ENCODE measurements around the gene TRABD2A.

DNA sequence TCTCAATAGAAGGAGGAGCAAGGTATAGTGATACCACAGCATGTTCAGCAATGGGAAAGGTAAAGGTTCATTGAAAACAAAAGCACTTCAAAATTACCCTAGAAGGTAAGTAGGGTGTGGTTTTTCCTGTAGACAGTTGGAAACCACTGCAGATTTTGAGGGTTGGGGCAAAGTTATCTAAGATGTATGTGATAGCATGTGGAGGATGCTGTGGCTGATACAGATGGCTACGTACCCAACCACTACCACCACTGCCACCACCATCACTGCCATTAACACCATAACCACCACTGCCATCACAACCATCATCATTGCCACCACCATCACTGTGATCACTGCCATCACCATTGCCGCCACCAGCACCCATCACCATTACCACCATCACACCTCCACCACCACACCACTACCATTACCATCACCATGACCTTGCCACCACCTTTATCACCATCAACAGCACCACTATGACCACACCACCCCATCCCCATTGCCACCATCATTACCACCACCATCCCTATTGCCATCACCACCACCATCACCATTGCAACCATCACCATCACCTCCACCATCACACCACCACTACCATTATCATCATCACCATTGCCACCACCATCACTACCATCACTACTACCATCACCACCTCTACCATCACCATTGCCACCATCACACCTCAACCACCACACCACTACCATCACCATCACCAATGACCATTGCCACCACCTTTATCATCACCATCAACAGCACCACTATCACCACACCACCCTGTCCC lies 28.2 kb upstream of the TRABD2A start:
- TF ChIP-seq CTCF (conservative IDR thresholded peaks at IDR 0.05; ENCODE audit: low read length), result no peak
- no peak for TF ChIP-seq EZH2phosphoT487 (IDR thresholded peaks at IDR 0.05; ENCODE audit: borderline replicate concordance, low read depth, low read length)
